ENCODE data around the gene TTC28.

GRCh38 chr22:28230671-28231070 is 449.0 kb downstream of the TTC28 start:
- TF ChIP-seq CTCF (IDR thresholded peaks at IDR 0.05) (no peak), POLR2A (IDR thresholded peaks at IDR 0.05) (no peak)
